ENCODE measurements around the gene SULT1C2. TPM values are rescaled to one million over a fixed set of nuclear protein-coding genes. Genes with fewer than 3 reads are reported as not detected.

The SULT1C2 gene
- total RNA-seq, 1 experiment from 2014 or later: 3.9 TPM

- no peak overlapping the region for H3K9ac ChIP-seq (ENCODE audit: low read length)
Observed at GRCh38 chr2:108278631-108279030, 10.1 kb upstream of the SULT1C2 start.

GRCh38 chr2:108279468-108279867 is 9.2 kb upstream of the SULT1C2 start:
- RAD21 ChIA-PET (ENCODE audit: low non-redundant PET in 1 of 2, low total read pairs in 2 of 2, uncharacterized antibody in 2 of 2, unreplicated experiment in 2 of 2): no interaction called here
- no peaks in the 10 kb centered on the region for H3K9me3 ChIP-seq (ENCODE audit: control insufficient read depth in 1 of 2, insufficient read depth in 1 of 2, low read depth in 1 of 2, low read length in 2 of 2)
- H3K4me2 ChIP-seq (ENCODE audit: low read length): no peak overlapping the region
- no peaks in the 10 kb centered on the region for H3K27me3 ChIP-seq (ENCODE audit: insufficient read depth, low read length)
- H3K27ac ChIP-seq (ENCODE audit: low read depth, low read length): no peak overlapping the region
- POLR2A ChIA-PET: no interaction called here
- no peak for ATAC-seq
- no peaks in the 10 kb centered on the region; the same call in 1 of the 2 replicates for H4K20me1 ChIP-seq (ENCODE audit: insufficient read depth)
- BruUV-seq (replicated peaks): no TSS peak
- no peaks in the 10 kb centered on the region for H3K4me1 ChIP-seq (ENCODE audit: control insufficient read depth in 1 of 2, insufficient read depth in 2 of 2, low read length in 2 of 2)
- H3K9ac ChIP-seq (ENCODE audit: low read length): no peak overlapping the region
- DNase-seq (ENCODE audit: low read depth, low spot score): no peak
- no peaks in the 10 kb centered on the region for H3K9me2 ChIP-seq (ENCODE audit: insufficient read depth)
- CTCF ChIA-PET: no interaction called here
- H3K79me2 ChIP-seq (ENCODE audit: insufficient read depth, low read length): no peaks in the 10 kb centered on the region
- H3K4me3 ChIP-seq (replicated peaks in 1 of 2; ENCODE audit: low read depth in 1 of 2, low read length in 2 of 2): no peak overlapping the region
- no peaks in the 10 kb centered on the region for H3K36me3 ChIP-seq (ENCODE audit: control insufficient read depth in 1 of 2, insufficient read depth in 2 of 2, low read length in 2 of 2)
- no peak for TF ChIP-seq ZNF274 (IDR thresholded peaks at IDR 0.05; ENCODE audit: low read depth, low read length)
- TF ChIP-seq FOSL1 (IDR thresholded peaks at IDR 0.05; ENCODE audit: low read depth): no peak
- no peak for TF ChIP-seq EZH2phosphoT487 (IDR thresholded peaks at IDR 0.05; ENCODE audit: borderline replicate concordance)
- TF ChIP-seq CTCF (IDR thresholded peaks at IDR 0.05 in 2 of 3, conservative IDR thresholded peaks at IDR 0.05 in 1 of 3; ENCODE audit: borderline replicate concordance in 1 of 3, insufficient read depth in 1 of 3, low read depth in 2 of 3, low read length in 2 of 3): no peak
- TF ChIP-seq ELF1 (IDR thresholded peaks at IDR 0.05; ENCODE audit: borderline replicate concordance, low read depth): no peak
- no peak for TF ChIP-seq SRF (IDR thresholded peaks at IDR 0.05; ENCODE audit: low read depth)
- TF ChIP-seq SP1 (IDR thresholded peaks at IDR 0.05; ENCODE audit: low read depth): no peak
- no peak overlapping the region for H2AFZ ChIP-seq (ENCODE audit: low read depth, low read length, poor library complexity, severe bottlenecking)
- intact Hi-C loops (cut with micrococcal nuclease): no loop called here

More at GRCh38 chr2:108278631-108279030, 10.1 kb upstream of the SULT1C2 start:
- Histone ChIP-seq H3K9me3 (ENCODE audit: control insufficient read depth in 1 of 2, insufficient read depth in 1 of 2, low read depth in 1 of 2, low read length in 2 of 2) (no peaks in the 10 kb centered on the region), H3K79me2 (ENCODE audit: insufficient read depth, low read length) (no peaks in the 10 kb centered on the region), H3K9me2 (ENCODE audit: insufficient read depth) (no peaks in the 10 kb centered on the region), H4K20me1 (ENCODE audit: insufficient read depth) (no peaks in the 10 kb centered on the region; the same call in 1 of the 2 replicates), H3K4me1 (ENCODE audit: control insufficient read depth in 1 of 2, insufficient read depth in 2 of 2, low read length in 2 of 2) (no peaks in the 10 kb centered on the region), H3K27me3 (ENCODE audit: insufficient read depth, low read length) (no peaks in the 10 kb centered on the region), H3K27ac (ENCODE audit: low read depth, low read length) (no peak overlapping the region), H2AFZ (ENCODE audit: low read depth, low read length, poor library complexity, severe bottlenecking) (no peak overlapping the region), H3K4me3 (replicated peaks in 1 of 2; ENCODE audit: low read depth in 1 of 2, low read length in 2 of 2) (no peak overlapping the region), H3K4me2 (ENCODE audit: low read length) (no peak overlapping the region), H3K36me3 (ENCODE audit: control insufficient read depth in 1 of 2, insufficient read depth in 2 of 2, low read length in 2 of 2) (no peaks in the 10 kb centered on the region)
- ATAC-seq: no peak
- intact Hi-C loops (cut with micrococcal nuclease): no loop called here
- DNase-seq (ENCODE audit: low read depth, low spot score): no peak
- TF ChIP-seq MAX (IDR thresholded peaks at IDR 0.05): no peak
- no peak for TF ChIP-seq EZH2phosphoT487 (IDR thresholded peaks at IDR 0.05; ENCODE audit: borderline replicate concordance)
- TF ChIP-seq CEBPB (IDR thresholded peaks at IDR 0.05; ENCODE audit: low read depth): no peak
- RAD21 ChIA-PET (ENCODE audit: low non-redundant PET in 1 of 2, low total read pairs in 2 of 2, uncharacterized antibody in 2 of 2, unreplicated experiment in 2 of 2): no interaction called here
- POLR2A ChIA-PET: no interaction called here
- no TSS peak for BruUV-seq (replicated peaks)
- CTCF ChIA-PET: no interaction called here
